Cerebellar cortex (tissue), 1 donor: ENCODE measurements around the gene FOXM1.

ENCODE experiments used
- DNase-seq: peaks from one replicate; pipeline ENCODE4 v3.0.0-alpha.2; 2015; ENCODE audit warnings: low spot score

FOXM1 gene

DNA sequence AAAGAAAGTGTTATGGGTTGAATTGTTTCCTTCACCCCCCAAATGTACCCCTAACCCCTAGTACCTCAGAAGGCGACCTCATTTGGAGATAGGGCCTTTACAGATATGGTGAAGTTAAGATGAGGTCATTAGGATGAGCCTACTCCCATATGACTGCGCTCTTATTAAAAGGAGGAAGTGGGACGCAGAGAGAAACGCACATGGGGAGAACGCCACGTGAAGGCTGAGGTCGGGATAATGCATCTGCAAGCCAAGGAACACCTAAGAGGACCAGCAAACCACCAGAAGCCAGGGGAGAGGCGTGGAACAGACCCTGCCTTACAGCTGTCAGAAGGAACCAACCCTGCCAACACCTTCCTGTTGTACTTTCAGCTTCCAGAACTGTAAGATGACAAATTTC, 40.4 kb downstream of the FOXM1 start:
- DNase-seq = no peak

DNA sequence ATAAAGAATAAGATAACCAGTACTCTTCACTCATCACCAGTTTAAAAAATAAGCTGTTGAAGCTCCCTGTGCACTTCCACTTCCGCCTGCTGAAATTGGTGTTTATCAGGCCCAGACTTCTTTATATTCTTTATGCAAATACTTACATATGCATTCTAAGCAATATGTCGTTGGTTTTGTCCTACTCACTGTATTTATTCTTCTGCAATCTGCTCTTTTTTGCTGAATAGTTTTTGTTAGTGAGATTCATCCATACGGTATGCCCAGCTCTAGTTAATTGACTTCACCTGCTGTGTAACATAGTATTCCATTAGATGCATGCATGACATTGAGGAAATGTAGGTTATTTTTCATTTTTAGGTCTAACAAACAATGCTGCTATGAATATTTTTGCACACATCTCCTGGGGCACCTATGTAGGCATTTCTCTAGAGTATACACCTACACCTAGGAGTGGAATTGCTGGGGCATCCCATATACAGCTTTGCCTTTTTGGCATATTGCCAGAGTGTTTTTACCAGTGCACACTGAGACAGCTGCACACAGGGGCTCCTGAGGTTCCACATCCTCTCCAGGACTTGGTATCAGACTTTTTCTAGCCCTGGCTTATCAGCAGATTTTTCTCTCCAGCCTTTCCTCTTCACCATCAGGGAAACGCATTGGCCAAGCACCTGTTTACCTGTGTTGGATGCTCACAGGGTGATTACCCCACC, 41.1 kb downstream of the FOXM1 start:
- DNase-seq = no peak

DNA sequence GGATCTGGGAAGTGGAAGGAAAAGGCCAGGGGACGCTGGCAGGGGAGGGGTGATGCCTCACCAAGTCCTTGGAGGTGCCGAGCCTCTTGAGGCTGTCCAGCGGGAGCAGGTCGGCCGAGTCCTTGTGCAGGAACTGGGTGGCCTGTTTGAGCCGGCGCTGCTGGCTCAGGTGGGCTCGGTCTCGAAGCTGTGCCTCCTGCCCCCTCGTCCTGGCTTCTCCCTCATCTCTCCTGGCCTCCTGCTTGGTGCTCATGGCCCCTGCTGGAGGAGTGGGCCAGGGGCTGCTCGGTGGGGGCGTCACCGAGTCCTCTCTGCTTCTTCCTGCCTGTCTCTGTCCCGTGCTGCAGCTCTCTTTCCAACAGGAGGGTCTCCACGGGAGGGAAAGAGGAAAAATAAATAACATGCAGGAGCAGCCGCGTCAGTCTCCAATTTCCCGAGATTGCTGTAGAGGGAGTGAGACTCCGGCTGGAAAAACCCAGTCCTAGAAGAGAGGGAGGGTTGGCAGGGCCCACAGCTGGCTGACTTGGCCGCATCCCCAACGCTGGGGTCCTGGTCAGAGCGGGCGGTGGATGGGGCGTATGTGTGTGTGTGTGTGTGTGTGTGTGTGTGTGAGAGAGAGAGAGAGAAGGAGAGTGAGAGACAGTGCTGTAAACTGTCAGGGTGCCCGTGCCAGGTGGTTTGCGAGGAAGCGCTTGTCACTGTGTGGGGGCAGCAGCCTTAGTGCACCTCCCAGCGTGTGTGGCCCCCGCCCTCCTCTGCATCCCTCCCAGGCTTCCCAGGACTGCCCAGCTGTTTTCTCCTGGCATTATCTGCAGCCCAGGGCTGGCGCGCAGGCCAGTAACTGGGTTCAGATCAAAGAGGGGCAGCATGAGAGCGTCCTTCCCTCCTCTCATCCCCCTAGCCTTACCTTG, 42.1 kb downstream of the FOXM1 start, which contains the start of gene NRIP2:
Gene NRIP2 (minus strand): TSS at position 455 of the 911 bp plus-strand sequence. CDS start 52 bp downstream, at position 403.
- no peak for DNase-seq

GRCh38 chr12:2833810-2834209, 43.2 kb downstream of the FOXM1 start:
- no peak for DNase-seq

GRCh38 chr12:2833327-2833726, 43.6 kb downstream of the FOXM1 start:
- DNase-seq = peak; percentile 75

DNA sequence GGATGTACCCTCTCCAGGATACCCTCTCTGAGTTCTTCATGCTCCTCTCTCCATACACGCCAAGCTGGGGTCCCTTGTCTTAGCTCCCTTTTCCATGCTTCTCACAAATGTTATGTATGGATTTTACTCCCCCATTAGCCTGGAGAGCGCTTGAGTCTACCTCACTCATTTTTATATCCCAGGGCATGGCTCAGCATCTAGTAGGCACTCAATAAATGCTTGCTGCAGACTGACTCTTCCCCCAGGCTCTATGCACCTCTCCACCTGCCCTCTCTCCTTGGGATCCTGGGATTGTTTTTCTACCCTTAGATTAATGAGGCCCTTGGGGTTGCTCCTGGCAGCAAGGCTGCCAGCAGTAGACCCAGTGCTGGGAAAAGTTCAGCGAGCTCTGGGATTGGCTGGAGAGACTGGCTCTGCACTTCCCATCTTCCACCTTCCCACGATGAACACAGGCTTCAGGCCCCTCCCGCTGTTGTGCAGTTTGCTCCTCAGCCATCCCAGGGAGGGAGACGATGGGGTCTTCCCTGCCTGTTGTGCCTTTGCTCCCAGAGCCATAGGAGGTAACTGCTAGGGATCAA, 44.3 kb downstream of the FOXM1 start:
- DNase-seq = no peak

GRCh38 chr12:2829275-2829674, 47.7 kb downstream of the FOXM1 start:
- DNase-seq = no peak

- peak; percentile 61 for DNase-seq
Observed at GRCh38 chr12:2826721-2827515, 50.1 kb downstream of the FOXM1 start.

DNA sequence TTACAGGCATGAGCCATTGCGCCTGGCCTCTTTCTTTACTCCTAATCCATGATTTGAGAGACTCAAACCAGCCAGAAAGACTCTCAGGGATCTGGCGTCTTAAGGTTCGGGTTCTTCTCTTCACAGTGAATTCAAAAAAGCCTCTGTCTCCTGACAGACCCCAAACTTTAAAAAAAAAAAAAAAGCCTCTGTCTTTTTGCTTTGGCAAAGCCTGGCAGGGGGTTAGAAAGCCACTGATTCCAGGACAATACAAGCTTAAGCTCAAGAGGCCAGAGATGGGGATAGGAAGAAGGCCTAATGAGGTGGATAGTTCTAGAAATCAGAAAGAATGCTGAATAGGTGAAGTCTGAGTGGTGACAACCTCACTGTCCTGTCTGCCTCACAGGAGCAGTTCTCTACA, 50.9 kb downstream of the FOXM1 start:
- DNase-seq = no peak

DNA sequence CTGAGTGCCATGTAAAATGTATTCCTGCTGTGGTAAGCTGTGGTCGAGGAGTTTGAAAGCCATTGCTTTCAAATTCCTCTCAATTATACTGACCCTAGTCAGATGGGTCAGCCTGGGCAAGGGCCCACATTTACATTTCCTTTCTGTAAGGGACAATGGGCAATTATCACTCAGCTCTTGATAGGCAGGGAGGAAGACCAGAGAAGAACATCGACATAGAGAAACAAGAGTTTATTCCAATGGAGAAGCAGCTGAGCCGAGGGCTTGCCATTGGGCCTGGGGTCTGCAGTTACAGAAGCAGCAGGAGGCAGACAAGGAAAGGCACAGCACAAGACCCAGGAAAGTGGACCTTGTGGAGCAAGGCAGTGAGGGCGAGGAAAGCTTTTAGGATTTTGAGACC, 51.8 kb downstream of the FOXM1 start:
- DNase-seq = no peak

GRCh38 chr12:2824541-2824940, 52.4 kb downstream of the FOXM1 start:
- DNase-seq = no peak

- DNase-seq = no peak
Observed at GRCh38 chr12:2823483-2823882, 53.5 kb downstream of the FOXM1 start.

GRCh38 chr12:2820432-2820831, 56.5 kb downstream of the FOXM1 start:
- no peak for DNase-seq

DNA sequence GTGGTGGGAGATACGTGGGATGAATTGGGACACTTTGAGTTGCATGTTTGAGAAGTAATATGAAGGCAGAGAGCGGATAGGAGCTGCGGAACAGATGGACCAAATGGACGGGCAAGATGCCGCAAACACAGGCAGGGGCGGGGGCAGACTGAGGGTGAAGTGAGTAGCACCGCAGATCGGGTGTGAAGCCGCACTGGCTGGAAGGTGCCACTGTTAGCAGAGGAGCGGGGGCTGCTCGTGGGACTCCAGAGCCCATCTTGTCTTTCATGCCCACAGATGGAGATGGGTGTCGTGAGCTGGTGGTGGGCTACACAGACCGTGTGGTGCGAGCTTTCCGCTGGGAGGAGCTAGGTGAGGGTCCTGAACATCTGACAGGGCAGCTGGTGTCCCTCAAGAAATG, 57.2 kb downstream of the FOXM1 start:
- DNase-seq = no peak

DNA sequence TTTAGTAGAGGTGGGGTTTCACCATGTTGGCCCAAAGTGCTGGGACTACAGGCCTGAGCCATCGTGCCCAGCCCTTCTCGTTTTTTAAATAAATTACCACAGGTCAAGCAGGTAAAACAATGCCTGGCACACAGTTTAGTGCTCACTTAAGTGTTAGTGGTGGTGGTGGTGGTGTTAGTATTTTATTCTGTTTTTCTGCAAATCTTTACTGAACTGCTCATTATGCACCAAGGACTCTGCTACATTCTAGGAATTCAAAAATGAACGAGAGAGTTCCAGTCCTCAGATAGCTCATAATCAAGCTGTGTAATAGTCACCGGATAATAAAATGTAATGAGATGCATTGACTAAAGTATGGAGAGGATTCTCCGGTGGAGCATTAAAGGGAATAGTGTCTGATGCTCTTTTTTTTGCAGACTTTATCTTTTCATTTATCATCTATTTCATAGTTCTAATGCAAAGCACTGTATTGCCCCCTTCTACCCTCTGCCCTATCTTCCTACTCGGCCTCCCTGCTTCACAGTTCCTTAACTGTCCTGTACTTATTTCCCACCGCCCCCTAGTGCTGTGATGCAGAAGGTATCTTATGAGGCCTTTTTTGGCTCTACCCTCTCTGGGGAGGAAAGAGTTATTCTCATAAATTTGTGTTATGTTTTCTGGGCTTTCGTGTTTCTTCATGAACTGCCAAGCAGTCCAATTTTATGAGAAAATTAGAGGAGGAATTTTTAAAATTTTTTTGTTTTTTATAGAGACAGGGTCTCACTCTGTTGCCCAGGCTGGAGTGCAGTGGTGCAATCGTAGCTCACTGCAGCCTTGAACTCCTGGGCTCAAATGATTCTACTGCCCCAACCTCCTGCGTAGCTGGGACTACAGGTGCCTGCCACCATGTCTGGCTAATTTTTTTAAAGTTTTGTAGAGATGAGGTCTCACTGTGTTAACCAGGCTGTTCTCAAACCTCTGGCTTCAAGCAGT, 63.5 kb downstream of the FOXM1 start:
- peak; percentile 83 for DNase-seq

DNA sequence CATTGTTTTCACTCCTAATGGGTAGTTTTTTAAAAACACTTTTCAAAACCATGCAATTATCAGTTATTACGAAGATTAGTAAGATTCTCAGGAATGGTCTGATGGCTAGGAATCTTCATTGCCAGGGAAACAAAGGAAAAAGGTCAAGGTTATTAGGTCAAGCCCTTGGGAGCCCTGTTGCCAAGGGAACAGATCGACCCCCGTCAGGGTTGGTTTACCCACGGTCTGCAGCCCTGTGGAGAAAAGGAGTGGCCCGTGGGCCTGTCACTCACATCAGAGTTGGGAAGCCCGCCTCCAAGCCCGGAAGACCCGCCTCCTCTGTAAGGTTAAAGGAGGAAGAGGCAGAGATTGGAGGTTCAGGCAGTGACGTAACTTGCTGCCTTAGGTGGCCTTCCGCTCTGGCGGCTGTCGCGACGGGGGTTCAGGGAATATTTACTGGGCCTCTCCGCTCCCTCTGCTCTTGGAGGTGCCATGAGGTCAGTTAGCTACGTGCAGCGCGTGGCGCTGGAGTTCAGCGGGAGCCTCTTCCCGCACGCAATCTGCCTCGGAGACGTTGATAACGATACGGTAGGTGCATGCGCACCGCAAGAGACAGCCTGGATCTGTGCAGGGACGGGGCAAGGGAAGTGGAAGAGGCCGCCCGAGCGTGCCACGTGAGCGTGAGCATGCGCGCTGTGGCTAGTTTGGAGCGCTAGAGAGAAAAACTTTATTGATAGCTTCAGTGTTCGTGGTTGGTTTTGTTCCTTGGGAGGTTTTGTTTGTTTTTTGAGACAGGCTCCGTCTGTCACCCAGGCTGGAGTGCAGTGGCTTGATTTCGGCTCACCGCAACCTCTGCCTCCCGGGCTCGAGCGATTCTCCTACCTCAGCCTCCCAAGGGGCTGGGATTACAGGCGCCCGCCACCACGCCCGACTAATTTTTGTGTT, 64.4 kb downstream of the FOXM1 start, which contains the start of gene ITFG2:
Gene ITFG2 (plus strand): TSS at position 379 of the 924 bp plus-strand sequence. CDS start 93 bp downstream, at position 472.
- peak; percentile 100 for DNase-seq

DNA sequence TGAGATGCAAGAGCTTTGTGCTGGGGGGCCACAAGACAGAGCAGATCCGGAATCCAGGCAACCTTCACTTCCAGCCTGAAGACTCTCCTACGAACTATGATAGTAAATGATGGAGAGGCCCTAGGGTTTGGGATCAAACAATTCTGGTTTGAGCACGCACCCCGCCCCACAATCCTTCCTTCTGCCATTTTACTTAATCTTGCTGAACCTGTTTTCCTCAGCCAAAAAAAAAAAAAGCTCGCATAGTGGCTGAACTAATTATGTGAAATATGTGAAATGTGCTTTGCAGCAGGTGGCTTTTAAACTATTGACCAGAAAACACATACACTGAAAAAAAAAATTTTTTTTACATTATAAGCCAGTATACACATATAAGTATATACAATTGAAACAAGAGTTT, 65.2 kb downstream of the FOXM1 start:
- DNase-seq = no peak
